HG02884 (cell line): ENCODE measurements around the gene LCE2A.
"Not testable (repeated sequence)": the region's sequence is repeated elsewhere in the genome, so short reads cannot be mapped to it uniquely, and the experiment has no call there.

ENCODE experiments used
- ATAC-seq: cut with Tn5 transposase; IDR thresholded peaks from one replicate; pipeline ENCODE4 v1.9.1; 2021; ENCODE audit warnings: mild to moderate bottlenecking, moderate library complexity; ENCODE audit not compliant: unreplicated experiment

LCE2A gene, protein sequence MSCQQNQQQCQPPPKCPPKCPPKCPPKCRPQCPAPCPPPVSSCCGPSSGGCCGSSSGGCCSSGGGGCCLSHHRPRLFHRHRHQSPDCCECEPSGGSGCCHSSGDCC

DNA sequence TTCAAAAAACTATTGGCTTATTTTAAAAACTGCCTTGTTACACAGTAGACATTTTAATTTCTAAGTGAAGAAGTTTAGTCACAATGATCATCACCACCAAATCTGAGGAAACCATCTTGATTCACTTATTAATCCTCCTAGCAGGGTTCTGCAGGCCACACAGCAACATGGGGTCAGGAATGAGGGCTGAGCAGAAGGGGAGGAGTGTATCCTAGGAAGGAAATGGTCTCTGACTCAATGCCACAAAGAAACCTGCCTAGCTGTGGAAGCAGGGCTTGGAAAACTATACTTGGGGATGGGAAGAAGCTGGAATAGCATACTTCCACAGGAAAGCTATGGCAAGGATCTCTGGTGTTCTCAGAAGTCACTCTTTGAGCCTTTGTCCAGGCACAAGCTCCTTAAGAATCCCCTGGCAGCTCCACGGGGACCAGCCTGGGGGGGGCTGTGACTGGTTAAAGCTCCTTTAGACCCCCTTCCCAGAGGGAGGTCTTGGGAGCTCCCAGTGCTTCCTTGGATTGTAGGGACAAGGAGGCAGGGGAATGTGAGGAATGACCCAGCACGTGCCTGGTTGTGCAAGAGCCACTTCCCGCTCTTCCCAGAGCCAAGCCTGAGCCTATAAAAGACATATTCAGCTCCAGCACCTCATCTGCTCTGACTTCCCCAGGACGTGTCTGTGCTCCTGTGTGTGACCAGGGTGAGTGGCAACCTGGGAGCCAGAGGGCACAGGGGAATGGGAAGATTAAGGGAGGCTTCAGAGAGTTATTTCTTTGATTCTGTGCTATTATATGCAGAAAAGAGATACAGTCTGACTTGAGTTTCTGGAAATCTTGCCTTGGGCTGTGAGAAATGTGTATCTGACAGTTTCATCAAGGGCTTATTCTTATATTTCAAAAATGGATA lies at the start of gene LCE2A:
Gene LCE2A, plus strand, starts transcription at position 645 of the 900 bp plus-strand sequence. CDS start 557 bp downstream, outside the sequence.
- no peak for ATAC-seq

DNA sequence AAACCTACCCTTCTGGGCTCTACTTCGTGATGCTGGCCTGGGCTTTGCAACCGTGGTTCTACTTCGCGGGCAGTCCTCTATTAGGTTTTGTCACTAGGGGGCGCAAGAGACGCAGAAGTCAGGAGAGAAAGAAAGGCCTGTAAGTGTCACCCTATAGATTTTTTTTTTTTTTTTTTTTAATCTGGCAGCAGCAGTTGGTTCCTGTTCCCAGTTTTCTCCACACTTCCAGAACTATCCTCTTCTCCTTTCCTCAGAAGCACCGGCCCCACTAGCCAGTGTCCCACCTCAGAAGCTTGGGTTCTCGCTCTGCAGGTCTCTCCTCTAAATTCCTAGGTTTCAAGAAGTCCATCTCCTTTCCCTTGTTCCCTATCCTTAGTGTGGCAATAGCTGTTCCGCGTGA lies 44.0 kb upstream of the LCE2A start:
- ATAC-seq, result no peak

DNA sequence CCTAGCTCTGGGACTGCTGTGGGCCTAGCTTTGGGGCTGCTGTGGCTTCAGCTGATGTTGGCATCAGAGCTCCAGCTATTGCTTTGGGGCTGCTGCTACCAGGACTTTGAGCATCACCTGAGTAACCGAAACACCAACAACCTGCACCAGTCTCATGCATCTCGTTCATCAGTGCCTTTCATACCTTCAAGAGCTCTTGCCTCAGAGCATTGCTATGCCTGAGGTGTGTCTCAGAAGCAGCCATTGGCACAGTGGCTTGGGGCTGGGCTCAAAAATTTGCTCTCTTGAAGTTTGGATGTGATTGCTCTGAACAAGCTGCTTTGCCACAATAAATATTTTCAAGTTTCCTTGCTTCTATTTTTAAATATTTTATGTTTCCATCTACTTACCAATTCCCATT lies 41.7 kb upstream of the LCE2A start:
- no peak for ATAC-seq

DNA sequence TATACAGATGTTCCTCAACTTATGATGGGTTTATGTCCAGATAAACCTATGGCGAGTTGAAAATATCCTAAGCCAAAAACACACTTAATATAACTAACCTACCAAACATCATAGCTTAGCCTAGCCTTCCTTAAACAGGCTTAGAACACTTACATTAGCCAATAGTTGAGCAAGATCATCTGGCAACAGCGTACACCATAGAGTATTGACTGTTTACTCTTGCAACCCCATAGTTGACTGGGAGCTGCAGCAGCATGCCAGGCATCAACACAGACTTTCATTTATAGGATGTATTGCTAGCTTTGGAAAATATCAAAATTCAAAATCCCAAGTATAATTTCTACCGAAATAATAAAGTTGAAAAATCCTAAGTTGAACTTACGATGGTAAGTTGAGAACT lies 40.5 kb upstream of the LCE2A start:
- ATAC-seq, result no peak

DNA sequence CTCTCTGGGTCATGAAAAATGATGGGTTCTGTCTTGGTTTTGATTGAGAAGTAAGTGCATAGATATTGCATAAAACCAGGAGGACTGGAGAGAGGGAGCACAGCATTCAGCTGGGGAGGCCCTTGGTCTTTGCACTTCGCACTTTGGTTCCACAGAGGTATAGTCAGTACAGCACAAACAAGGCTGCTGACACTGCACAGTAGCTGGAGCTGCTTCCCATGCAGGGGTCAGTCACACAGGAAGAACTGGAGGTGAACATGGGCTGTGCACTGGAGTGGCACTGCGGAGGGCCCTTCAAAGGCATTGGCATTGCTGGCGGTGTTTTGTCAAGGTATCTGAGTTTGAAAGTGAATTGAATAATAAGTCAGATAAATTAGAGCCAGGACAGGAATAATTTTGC lies 39.5 kb upstream of the LCE2A start:
- ATAC-seq, result no peak

DNA sequence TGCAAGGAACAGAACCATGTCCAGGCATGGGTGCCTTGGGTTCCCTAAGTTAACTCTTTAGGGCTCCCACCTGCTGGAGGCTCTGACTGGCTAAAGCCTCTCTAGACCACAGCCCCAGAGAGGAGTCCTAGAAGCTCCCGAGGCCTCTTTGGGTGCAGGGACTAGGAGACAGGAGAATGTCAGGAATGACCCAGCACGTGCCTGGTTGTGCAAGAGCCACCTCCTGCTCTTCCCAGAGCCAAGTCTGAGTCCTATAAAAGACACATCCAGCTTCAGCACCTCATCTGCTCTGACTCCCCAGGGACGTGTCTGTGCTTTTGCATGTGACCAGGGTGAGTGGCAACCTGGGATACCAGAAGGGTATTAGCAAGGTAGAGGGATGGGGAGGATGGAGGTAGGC lies 35.0 kb upstream of the LCE2A start, which contains the start of gene LCE2D:
Gene LCE2D, plus strand, starts transcription at position 283 of the 400 bp plus-strand sequence. CDS start 726 bp downstream, outside the sequence.
- ATAC-seq, result no peak

DNA sequence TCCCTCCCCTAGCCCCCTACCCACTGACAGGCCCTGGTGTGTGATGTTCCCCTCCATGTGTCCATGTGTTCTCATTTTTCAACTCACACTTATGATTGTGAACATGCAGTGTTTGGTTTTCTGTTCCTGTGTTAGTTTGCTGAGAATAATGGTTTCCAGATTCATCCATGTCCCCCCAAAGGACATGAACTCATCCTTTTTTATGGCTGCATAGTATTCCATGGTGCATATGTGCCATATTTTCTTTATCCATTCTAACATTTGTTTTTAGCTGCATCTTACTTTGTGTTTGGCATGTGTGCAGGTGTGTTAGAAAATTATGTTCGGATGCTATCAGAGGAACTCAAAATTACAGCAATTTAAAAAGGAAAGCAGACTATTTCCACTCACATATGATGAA lies 32.0 kb upstream of the LCE2A start:
- not testable (repeated sequence) for ATAC-seq

DNA sequence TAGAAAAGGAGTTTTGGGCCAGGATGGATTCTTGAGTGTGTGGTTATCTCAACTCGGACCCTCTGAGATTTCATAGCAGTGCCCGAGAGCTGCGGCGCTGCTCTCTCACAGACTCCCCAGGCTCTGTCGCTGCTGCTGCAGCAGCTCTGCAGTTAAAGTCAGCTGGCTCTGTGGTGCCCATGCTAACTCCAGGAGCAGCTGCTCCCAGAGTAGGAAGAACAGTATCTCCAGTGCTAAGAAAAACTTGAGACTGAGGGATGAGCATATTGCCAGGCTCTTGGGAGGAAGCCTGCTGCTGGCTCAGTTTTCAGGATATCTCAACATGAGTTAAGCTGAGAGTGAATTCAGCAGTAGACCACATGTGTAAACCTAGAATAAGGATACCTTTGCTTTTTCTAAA lies 30.5 kb upstream of the LCE2A start:
- ATAC-seq, result no peak

DNA sequence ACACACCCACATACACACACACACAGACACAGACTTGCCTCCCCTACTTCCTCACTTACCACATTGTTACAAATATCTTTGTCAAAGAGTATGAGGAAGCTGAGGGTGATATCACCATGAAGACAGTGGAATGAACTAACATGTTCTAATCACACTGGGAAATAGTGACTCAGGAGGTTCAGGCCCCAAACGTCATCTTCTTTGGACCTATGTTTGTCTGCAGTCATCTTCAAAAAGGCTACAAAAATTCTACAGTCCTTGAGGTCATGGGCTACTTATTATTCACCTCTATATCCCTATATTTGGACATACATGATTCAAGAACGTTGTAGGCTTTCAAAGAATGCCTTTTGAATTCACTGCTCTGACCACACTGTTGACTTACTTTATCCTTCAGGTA lies 25.1 kb upstream of the LCE2A start:
- ATAC-seq, result no peak

DNA sequence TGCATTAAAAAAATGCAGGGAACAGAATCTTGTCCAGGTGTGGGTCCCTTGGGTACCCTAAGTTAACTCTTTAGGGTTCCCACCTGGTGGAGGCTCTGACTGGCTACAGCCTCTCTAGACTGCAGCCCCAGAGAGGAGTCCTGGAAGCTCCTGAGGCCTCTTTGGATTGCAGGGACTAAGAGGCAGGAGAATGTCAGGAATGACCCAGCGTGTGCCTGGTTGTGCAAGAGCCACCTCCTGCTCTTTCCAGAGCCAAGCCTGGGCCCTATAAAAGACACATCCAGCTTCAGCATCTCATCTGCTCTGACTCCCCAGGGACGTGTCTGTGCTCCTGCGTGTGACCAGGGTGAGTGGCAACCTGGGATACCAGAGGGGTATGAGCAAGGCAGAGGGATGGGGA lies 23.2 kb upstream of the LCE2A start, which contains the start of gene LCE2C:
Gene LCE2C, plus strand, starts transcription at position 297 of the 400 bp plus-strand sequence. CDS start 737 bp downstream, outside the sequence.
- not testable (repeated sequence) for ATAC-seq

DNA sequence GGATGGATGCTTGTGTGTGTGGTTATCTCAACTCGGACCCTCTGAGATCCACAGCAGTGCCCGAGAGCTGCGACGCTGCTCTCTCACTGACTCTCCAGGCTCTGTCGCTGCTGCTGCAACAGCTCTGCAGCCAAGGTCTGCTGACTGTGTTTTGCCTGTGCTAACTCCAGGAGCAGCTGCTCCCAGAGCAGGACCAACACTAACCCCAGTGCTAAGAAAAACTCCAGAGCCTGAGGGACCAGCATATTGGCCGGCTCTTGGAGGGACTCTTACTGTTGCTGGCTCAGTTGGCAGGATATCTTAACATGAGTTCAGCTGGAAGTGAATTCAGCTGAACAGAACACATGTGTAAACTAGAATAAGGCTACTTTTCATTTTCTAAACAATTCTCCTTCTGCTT lies 18.7 kb upstream of the LCE2A start:
- ATAC-seq, result no peak

DNA sequence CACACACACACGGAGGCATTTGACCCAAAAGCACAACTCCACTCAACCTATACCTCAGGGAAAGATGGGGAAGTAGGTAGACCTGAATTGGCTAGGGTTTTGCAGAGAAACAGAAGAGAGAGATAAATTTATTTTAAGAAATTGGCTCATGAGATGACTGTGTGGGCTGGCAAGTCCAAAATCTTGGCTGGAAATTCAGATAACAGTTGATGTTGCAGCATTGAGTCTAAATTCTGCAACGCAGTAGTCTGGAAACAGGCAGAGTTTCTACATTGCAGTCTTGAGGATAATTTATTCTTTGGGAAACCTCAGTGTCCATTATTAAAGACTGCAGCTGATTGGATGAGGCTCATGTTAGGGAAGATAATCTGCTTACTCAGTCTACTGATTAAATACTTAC lies 16.5 kb upstream of the LCE2A start:
- ATAC-seq, result no peak

DNA sequence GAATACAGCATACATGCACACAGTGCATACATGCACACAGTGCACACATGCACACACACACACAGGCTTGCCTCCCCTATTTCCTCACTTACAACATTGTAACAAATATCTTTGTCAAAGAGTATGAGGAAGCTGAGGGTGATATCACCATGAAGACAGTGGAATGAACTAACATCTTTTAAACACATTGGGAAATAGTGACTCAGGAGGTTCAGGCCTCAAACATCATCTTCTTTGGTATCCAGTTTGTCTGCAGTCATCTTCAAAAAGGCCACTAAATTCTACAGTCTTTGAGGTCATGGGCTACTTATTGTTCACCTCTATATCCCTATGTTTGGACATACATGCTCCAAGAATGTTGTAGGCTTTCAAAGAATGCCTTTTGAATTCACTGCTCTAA lies 14.3 kb upstream of the LCE2A start:
- no peak for ATAC-seq

DNA sequence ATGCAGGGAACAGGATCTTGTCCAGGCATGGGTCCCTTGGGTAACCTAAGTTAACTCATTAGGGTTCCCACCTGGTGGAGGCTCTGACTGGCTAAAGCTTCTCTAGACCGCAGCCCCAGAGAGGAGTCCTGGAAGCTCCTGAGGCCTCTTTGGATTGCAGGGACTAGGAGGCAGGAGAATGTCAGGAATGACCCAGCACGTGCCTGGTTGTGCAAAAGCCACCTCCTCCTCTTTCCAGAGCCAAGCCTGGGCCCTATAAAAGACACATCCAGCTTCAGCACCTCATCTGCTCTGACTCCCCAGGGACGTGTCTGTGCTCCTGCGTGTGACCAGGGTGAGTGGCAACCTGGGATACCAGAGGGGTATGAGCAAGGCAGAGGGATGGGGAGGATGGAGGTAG lies 12.3 kb upstream of the LCE2A start, which contains the start of gene LCE2B:
Gene LCE2B, plus strand, starts transcription at position 301 of the 400 bp plus-strand sequence. CDS start 721 bp downstream, outside the sequence.
- ATAC-seq, result not testable (repeated sequence)

DNA sequence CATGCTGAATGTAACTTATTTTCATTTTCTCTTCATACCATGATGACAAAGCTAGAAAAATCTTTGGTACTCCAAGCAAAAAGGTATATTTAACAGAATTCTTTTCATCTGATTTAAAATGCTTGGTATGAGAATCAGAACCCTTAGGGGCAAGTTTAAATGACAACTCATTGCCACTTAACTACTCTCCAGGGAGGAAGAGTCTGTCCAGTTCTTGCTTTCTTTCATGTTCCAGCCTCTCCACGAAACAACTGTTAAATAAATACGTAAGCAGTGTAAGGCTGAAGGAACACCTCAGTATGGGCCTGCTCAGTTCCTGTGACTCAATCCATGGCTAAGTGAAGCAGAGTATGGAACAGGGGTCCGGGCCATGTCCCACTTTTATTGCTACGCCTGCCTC lies 1.6 kb downstream of the LCE2A start:
- ATAC-seq, result no peak

DNA sequence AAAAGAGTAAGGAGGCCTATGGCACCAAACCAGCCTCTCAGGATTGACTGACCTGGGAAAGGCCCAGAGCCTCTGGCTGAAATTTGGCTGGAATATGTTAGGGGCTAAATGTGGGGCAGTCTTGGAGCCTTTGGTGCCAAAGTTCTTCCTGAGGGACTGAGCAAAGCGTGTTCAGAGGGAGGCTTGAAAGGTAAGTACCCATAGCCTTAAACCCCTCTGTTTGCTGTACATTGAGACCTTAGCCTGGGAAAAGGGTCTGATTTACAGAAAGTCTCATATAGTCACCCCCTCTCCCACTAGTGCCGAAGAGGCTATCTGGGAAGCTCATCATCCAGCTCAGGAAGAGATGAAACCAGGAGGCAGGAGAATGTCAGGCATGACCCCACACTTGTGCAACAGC lies 9.7 kb downstream of the LCE2A start, which contains the start of gene LCE4A:
Gene LCE4A, plus strand, starts transcription at position 301 of the 400 bp plus-strand sequence. CDS start 916 bp downstream, outside the sequence.
- ATAC-seq, result no peak

DNA sequence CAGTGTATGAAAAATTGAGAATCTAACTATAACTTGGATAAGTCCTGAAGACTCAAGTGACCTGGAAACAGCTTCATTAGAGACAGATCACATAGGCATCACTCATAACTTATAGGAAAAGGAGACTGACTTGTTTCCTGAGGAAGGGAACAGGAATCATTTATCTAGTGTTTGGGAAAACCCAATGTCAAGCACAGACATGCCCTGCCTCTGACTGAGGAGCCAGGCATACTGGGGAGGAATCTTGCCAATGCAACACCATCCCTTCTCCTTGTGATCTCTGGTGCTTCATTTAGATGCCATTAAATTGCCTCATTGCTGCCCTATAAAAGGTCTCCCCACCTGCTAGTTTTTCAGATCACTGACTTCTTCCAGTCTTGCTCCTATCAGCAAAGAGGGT lies 20.1 kb downstream of the LCE2A start:
- no peak for ATAC-seq

DNA sequence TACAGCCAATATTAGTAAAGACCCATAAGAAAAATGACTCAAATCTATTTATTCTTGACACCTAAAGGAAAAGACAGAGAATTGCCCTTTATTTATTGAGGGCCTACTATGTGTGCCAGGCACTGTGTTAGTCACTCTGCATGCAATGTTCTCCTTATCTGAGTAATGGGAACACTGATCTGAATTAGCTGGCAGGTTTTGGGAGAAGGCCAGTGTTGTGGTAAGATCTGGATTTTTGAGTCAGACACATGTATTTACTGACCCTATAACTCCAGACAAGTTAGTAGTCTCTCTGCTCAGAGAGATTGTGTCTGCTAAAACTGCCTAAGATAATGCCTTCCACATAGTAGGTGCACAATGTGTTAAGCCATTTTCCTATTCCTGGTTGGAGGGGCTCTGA lies 27.1 kb downstream of the LCE2A start:
- no peak for ATAC-seq

DNA sequence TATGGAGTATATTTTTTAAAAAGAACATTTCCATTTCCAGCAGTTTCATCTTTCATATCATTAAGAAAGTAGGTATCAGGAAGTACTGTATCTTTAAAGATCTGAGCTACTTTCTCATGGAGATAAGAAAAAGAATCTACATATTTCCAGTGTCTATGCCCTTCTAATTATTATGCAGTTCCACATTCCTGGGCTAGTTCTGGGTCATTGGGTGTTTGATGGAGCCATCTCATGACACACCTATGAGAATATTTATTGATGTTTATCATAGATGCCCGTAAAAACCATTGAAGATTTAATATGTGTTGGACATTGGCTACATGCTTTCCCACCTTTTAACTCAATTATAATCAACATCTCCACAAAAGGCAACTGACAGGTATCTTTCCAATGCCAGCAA lies 30.8 kb downstream of the LCE2A start:
- ATAC-seq, result no peak

DNA sequence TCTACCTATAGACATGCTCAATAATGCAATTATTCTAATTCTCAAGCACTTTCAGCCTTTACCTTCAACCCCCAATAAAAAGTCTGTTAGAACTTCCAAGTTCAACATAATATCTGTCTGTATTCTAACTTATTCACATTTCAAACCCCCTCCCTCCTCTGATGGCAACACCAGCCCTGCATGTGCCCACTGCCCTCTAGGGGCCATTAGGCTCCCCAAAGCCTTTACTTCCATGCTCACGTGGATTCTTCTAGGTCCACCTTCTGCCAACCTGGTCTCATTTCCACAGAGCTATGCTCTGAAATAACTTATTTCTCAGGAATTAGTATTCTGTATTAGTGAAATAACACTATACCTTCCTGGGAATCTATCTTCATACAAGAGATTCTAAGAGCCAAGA lies 37.5 kb downstream of the LCE2A start:
- ATAC-seq, result no peak

DNA sequence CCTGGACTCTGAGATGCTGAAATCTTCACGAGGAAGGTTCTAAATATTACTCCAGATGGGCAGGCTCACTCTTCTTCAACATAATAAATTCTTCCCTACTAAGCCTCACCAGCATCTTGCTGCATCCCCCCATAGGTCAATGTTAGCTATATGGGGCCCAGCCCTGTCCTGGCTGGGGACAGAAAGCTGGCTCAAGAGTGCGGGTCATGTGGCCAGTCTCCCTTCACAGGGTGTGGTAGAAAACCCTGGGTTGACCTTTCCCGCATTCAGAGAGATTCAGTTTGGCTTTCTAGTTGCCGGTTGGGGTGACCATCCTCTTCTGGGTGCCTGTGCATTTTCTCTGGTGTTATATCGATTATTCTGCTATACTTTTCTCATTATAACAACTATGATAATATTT lies 39.9 kb downstream of the LCE2A start:
- ATAC-seq, result no peak

DNA sequence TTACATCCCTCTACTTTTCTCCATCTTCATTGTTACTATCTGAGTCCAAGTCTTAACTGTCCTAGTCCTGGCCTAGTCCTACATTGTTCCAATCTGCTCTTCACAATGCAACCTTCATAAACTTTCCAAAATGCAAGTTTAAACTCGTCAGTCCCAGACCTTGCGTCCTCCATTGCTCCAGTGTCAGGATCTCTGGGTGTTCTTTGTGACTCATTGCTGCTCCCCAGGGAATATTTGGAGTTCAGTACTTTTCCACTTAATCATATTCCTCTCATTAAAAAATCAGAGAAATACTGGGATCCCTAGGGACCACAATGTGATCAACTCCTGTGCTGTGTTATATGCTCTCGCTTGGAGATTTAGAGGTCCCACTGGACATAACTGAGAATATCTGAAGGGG lies 41.7 kb downstream of the LCE2A start:
- ATAC-seq, result no peak
